Activated CD4-positive, alpha-beta T cell treated with anti-CD3 and anti-CD28 coated beads for 24 hours (primary cell): ENCODE measurements around the gene TYROBP.
"Not testable (repeated sequence)": the region's sequence is repeated elsewhere in the genome, so short reads cannot be mapped to it uniquely, and the experiment has no call there.

ENCODE experiments used
- DNase-seq, 2 donors: peaks; one replicate each; pipeline ENCODE4 v3.0.0-alpha.2; 2020; ENCODE audit warnings: low read depth in 2 of 2

The TYROBP gene

DNA sequence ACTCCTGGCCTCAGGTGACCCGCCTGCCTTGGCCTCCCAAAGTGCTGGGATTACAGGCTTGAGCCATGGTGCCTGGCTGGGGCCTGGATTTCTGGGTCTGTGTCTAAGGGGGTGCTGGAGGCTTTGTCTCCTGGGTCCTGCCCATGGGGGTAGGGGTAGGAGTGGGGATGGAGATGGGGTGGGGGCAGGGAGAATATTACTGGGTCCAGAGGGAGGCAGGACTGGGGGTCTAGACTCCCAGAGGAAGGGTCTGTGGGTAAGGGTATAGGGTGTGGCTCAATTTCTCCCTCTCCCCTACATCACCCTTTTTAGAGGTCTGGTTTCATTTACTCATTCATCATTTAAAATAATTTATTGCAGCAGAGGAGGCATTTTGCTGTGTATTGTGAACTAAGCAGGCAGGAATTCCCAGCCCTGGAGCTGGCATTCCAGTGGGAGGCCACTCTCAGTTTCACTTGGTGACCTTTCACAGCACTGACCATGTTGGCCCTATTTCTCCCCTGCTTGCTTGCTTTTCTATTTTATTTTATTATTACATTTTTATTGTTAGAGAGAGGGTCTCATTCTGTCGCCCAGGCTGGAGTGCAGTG, 6.9 kb downstream of the TYROBP start:
- no peak for DNase-seq

DNA sequence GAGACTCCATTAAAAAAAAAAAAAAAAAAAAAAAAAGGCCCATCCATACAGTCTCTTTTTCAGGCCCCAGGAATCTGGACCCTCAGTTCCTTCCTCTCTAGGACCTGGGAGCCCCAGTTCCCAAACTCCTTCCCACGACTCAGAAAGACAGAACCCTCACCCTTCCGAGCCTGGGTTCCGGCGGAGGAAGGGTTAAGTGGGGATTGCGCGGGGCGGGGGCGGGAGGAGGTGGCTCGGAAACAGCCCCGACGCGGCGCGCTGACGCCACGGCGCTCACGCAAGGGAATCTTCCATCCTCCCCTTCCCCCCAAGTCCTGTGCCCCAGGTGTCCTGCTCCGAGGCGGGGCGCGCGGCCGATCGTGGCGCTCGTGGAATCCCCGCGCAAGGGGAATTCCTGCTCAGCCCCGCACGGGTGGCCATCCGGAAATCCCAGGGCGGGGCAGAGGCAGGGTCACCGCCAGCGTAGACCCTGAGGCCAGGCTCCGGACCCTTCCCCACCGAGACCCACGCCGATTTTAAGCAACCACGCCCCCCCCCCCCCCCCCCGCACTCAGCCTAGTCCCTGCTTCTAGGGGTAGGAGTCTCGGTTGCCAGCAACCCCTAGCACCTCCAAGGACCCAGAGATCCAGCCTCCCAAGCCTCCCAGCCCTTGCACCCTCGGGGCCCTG, 8.4 kb downstream of the TYROBP start:
- peak; percentile 79 to 80 for DNase-seq

- DNase-seq: no peak
These were observed 9.6 kb downstream of the TYROBP start for GRCh38 chr19:35898499-35898809.

GRCh38 chr19:35897706-35898451, 10.2 kb downstream of the TYROBP start:
- no peak for DNase-seq

GRCh38 chr19:35896643-35897040, 11.5 kb downstream of the TYROBP start:
- DNase-seq: no peak

GRCh38 chr19:35895911-35896642, 12.0 kb downstream of the TYROBP start:
- no peak for DNase-seq

DNA sequence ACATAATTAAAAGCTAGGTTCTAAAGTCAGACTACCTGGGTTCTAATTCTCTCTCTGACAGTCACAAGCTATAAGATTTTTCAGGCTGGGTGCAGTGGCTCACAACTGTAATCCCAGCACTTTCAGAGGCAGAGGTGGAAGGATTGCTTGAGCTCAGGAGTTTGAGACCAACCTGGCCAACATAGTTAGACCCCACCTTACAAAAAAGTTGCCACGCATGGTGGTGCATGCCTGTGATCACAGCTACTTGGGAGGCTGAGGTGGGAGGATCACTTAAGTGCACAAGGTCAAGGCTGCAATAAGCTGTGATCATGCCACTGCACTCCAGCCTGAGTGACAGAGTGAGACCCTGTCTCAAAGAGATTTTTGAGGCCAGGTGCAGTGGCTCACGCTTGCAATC, 13.8 kb downstream of the TYROBP start:
- DNase-seq: no peak

- DNase-seq: not testable (repeated sequence)
These were observed 16.3 kb downstream of the TYROBP start for GRCh38 chr19:35891819-35892218.

DNA sequence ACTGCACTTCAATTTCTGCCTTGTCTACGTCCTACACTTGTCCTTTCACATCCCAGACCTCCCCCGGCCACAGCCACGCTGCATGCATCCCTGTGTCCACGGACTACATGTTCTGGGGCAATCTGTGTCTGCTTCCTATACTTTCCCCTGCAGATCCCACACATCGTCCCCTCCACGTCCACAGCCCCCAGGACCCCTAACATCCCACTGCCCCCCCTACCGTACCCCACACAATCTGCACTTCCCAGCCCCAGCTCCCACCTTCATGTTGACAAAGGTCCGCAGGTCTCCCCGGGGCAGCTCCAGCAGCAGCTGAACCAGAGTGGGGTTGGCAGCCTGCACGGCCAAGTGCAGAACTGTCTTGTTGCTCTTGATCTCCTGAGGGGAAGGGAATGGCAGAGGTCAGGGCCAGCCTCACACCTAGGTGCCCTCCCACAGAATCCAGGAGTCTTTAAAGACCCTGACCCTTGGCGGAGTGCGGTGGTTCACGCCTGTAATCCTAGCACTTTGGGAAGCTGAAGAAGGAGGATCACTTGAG, 17.9 kb downstream of the TYROBP start:
- DNase-seq: no peak

DNA sequence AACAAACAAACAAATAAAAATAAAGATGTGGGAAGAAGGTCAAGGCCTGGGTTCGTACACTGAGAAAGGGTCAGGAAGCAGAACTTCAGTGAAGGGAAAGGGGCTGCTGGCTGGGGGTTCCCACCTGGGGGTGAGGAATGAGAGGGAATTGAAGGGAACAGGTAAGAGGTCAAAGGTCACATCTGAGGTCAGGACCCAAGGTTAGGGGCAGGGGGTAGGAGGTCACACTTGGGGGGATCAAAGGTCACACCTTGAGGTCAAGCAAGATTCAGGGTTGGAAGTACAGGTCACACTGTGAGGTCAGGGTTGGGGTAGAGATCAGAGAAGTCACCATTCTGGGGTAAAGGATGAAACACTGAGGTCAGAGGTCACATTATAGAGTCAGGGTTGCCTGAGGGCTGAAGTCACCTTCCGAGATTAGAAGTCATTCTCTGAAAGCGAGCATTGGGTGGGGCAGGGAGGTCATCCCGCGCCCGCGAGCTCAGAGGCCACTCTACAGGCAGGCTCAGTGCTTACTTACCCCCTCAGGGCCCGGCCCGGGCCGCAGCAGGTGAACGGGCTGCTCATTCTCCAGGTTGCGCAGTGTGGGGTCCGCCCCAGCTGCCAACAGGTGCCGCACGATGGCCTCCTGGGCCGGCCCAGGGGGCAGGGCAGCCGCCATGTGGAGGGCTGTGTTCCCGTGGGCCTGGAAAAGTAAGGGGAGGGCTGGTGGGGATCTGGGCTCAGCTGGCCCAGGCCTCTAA, 18.6 kb downstream of the TYROBP start:
- DNase-seq: no peak

GRCh38 chr19:35888398-35888797, 19.7 kb downstream of the TYROBP start:
- DNase-seq: no peak

- no peak for DNase-seq
These were observed 20.9 kb downstream of the TYROBP start for GRCh38 chr19:35887197-35887596.

DNA sequence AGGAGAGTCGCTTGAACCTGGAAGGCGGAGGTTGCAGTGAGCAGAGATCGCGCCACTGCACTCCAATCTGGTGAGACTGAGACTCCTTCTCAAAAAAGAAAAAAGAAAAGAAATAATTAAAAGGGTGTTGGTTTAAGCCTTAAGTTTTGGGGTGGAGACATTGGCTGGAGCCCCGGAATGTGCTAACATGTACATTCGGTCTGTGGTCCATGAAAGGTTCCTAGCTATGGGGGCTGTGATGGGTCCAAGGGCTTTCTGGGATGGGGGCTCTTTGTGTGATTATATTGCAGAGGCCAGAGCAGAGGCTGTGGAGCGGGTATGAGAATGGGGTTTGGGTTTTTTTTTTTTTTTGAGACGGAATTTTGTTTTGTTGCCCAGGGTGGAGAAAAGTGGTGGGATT, 22.2 kb downstream of the TYROBP start:
- no peak for DNase-seq

DNA sequence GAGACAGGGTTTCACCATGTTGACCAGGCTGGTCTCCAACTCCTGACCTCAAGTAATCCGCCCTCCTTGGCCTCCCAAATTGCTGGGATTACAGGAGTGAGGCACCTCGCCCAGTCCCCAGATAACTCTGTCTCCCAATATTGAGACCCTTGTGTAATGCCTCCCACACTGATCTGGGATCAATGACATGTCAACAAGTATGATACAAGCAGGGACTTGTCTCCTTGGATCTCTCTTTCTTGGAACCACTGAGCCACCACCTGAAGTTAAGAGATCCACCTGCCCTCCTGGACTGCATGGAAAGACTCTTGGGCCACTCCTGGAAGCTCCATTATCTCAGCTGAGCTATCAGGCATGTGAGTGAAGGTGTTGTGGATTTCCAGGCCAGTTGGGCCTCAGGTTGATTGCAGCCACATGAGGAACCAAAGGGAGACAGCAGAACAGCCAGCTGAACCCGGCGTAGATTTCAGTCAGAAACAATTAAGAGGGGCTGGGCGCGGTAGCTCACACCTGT, 22.8 kb downstream of the TYROBP start:
- DNase-seq: no peak

GRCh38 chr19:35883882-35884281, 24.2 kb downstream of the TYROBP start:
- DNase-seq: no peak

- no peak for DNase-seq
These were observed 25.8 kb downstream of the TYROBP start for GRCh38 chr19:35882114-35882832.

DNA sequence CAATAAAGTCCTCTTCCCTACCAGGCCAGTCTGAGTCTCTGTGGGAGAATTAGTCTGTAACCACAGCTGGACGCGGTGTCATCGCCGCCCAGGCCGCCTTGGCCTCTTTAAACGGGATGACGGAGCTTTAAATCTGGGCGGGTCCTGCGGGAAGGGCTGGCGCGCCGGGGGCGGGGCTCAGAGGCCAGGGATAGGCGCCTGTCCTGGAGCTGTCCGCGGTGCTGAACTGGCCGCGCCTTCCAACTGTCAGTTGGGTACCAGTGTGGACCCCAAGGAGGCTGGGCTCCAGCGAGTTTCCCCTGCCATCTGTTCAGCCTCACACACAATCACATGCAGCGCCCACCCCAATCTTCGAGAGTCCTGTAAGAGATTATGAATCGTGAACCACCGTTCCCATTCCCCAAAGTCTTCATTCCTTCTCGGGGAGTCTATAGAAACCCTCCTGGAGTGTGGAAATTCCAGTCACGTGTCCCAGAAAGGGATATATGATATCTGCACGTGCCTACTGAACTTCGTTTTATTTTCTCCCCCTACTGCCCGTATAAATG, 28.3 kb downstream of the TYROBP start:
- peak; percentile 62 to 80 for DNase-seq

DNA sequence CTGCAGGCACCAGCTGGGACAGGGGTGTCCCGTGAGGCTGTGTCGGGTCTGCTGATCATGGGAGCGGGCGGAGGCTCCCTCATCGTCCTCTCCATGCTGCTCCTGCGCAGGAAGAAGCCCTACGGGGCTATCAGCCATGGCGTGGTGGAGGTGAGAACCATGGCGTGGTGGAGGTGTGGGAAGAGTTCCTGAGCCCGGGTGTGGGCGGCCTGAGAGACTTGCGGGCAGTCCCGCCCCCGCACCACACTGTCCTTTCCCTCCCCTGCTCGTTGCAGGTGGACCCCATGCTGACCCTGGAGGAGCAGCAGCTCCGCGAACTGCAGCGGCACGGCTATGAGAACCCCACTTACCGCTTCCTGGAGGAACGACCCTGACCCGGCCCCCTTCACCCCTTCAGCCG, 29.0 kb downstream of the TYROBP start:
- DNase-seq: no peak

DNA sequence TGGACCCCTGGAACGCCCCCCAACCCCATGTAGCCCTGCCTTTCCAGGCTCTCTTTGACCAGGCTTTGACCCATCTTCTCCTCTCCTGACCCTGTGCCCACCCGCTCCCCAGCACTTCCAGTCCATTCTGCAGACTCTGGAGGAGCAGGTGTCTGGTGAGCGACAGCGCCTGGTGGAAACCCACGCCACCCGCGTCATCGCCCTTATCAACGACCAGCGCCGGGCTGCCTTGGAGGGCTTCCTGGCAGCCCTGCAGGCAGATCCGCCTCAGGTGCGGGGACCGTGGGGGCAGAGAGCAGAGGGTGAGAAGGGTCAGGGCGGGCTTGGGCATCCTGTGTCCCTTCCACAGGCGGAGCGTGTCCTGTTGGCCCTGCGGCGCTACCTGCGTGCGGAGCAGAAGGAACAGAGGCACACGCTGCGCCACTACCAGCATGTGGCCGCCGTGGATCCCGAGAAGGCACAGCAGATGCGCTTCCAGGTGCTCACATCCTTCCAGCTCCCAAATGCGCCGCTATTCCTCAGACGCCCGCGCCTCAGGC, 33.6 kb downstream of the TYROBP start:
- DNase-seq: no peak

- no peak for DNase-seq
These were observed 35.9 kb downstream of the TYROBP start for GRCh38 chr19:35872180-35872579.
